Endothelial cell of umbilical vein (primary cell): ENCODE measurements around the gene PWP1. TPM values are rescaled to one million over a fixed set of nuclear protein-coding genes. Genes with fewer than 3 reads are reported as not detected.
"Not testable (repeated sequence)": the region's sequence is repeated elsewhere in the genome, so short reads cannot be mapped to it uniquely, and the experiment has no call there.

ENCODE experiments used
- BruUV-seq: library from RNA; stranded (reverse); fragments of 400-500 nt; replicated peaks from 2 replicates; lab custom pipeline; 2021; lab: Mats Ljungman, UMichigan
- CTCF ChIA-PET: fragments of 300-600, 350-600 bp; sonication (Branson Sonifier 250); formaldehyde crosslinking; loops from one replicate; lab custom pipeline; 2021; ENCODE audit warnings: antibody characterized with exemption, inconsistent platforms; lab: Charles Lee
- POLR2A ChIA-PET: fragments of 300-600, 350-600 bp; sonication (Branson Sonifier 250); formaldehyde crosslinking; loops from one replicate; lab custom pipeline; 2021; ENCODE audit warnings: antibody characterized with exemption, inconsistent platforms; lab: Charles Lee
- DNase-seq: peaks from one replicate; pipeline ENCODE4 v3.0.0-alpha.2; 2011; ENCODE audit warnings: low read depth, low spot score
- FAIRE-seq: peaks from 2 replicates; lab custom pipeline; 2011; peaks lifted over from hg19 to GRCh38; lab: Jason Lieb, UNC
- H2AFZ ChIP-seq: 2 replicates; pipeline ENCODE4 v1.6.0; 2012; ENCODE audit warnings: low read depth, low read length, control low read depth, inconsistent platforms
- H3K27ac ChIP-seq: 2 replicates; pipeline ENCODE4 v1.5.1; 2011; ENCODE audit warnings: low read depth, mild to moderate bottlenecking, control low read depth, low read length, moderate library complexity; ENCODE audit not compliant: insufficient read depth
- H3K27me3 ChIP-seq, 2 experiments: 2 replicates each; pipeline versions ENCODE4 v1.6.0 to v1.6.1; 2011; ENCODE audit warnings: low read length in 2 of 2, mixed read lengths in 1 of 2; ENCODE audit not compliant: control insufficient read depth in 2 of 2, insufficient read depth in 2 of 2
- H3K36me3 ChIP-seq, 2 experiments: 2 replicates in 1 of 2; 3 replicates in 1 of 2; pipeline ENCODE4 v1.5.1; 2011; ENCODE audit warnings: low read length in 2 of 2, mild to moderate bottlenecking in 1 of 2, moderate library complexity in 1 of 2; ENCODE audit not compliant: control insufficient read depth in 2 of 2, insufficient read depth in 2 of 2; ENCODE audit errors: extremely low read depth in 1 of 2
- H3K4me1 ChIP-seq: 3 replicates; pipeline ENCODE4 v1.5.1; 2011; ENCODE audit warnings: mild to moderate bottlenecking, low read length; ENCODE audit not compliant: control insufficient read depth, insufficient read depth; ENCODE audit errors: extremely low read depth
- H3K4me2 ChIP-seq: 2 replicates; pipeline ENCODE4 v1.6.1; 2011; ENCODE audit warnings: low read length, control low read depth, mixed read lengths; ENCODE audit not compliant: insufficient read depth
- H3K4me3 ChIP-seq, 3 experiments: fragments of 200-600 bp in 1 of 3; sonication (generic), shearing (Covaris generic) in 1 of 3; replicated peaks in 1 of 3; 2 replicates each; pipeline ENCODE4 v1.5.1; 2011 to 2016; ENCODE audit warnings: control low read depth in 3 of 3, low read length in 3 of 3, mild to moderate bottlenecking in 2 of 3, inconsistent platforms in 1 of 3, low read depth in 1 of 3, moderate library complexity in 1 of 3; ENCODE audit not compliant: insufficient read depth in 1 of 3
- H3K79me2 ChIP-seq: 2 replicates; pipeline ENCODE4 v1.6.0; 2012; ENCODE audit warnings: low read length, inconsistent platforms; ENCODE audit not compliant: control insufficient read depth, insufficient read depth
- H3K9ac ChIP-seq: replicated peaks from 2 replicates; pipeline ENCODE3; 2011; ENCODE audit warnings: low read length, control low read depth; ENCODE audit not compliant: insufficient read depth; ENCODE audit errors: extremely low read depth
- H3K9me1 ChIP-seq: replicated peaks from 3 replicates; pipeline ENCODE4 v1.6.0; 2011; ENCODE audit warnings: mild to moderate bottlenecking, low read length; ENCODE audit not compliant: control insufficient read depth, insufficient read depth; ENCODE audit errors: extremely low read depth
- H3K9me3 ChIP-seq: replicated peaks from 2 replicates; pipeline ENCODE4 v1.5.1; 2012; ENCODE audit warnings: low read length, inconsistent platforms; ENCODE audit not compliant: control insufficient read depth, insufficient read depth
- H4K20me1 ChIP-seq: replicated peaks from 2 replicates; pipeline ENCODE3; 2011; ENCODE audit warnings: mild to moderate bottlenecking, low read length; ENCODE audit not compliant: control insufficient read depth, insufficient read depth; ENCODE audit errors: extremely low read depth
- EZH2 ChIP-seq: IDR thresholded peaks from 2 replicates; pipeline ENCODE4 v1.6.1; 2012; ENCODE audit warnings: borderline replicate concordance, low read depth, mild to moderate bottlenecking, moderate library complexity, low read length, inconsistent platforms; ENCODE audit not compliant: severe bottlenecking
- FOS ChIP-seq: IDR thresholded peaks from 2 replicates; pipeline ENCODE4 v1.6.1; 2011; ENCODE audit warnings: mild to moderate bottlenecking, low read length, moderate library complexity, borderline replicate concordance; ENCODE audit not compliant: insufficient read depth
- GATA2 ChIP-seq: IDR thresholded peaks from 2 replicates; pipeline ENCODE4 v1.7.0; 2011; ENCODE audit warnings: low read depth, mild to moderate bottlenecking, moderate library complexity, mixed read lengths, low read length; ENCODE audit not compliant: insufficient read length, insufficient read depth
- JUN ChIP-seq: IDR thresholded peaks from 2 replicates; pipeline ENCODE4 v1.6.1; 2011; ENCODE audit warnings: borderline replicate concordance, low read depth; ENCODE audit not compliant: insufficient read length, insufficient read depth
- MYC ChIP-seq: IDR thresholded peaks from one replicate; pipeline ENCODE4 v1.6.1; 2011; ENCODE audit warnings: mild to moderate bottlenecking, low read depth, low read length
- POLR2A ChIP-seq: IDR thresholded peaks from 2 replicates; pipeline ENCODE4 v1.6.1; 2012; ENCODE audit warnings: low read depth, mild to moderate bottlenecking, control low read depth, low read length
- POLR2AphosphoS5 ChIP-seq: IDR thresholded peaks from 2 replicates; pipeline ENCODE4 v1.6.1; 2012; ENCODE audit warnings: low read depth, mild to moderate bottlenecking, control low read depth, low read length, moderate library complexity; ENCODE audit not compliant: insufficient read depth
- dilution Hi-C: fragments of 300-500 bp; cut with MboI; formaldehyde crosslinking; loops from one replicate; pipeline ENCODE4 v1.15.0; 2019; ENCODE audit warnings: low sequenced_read_pairs; ENCODE audit not compliant: extremely low pct_ligation_motif_present
- intact Hi-C: fragments of 100-400 bp; cut with micrococcal nuclease; formaldehyde crosslinking; loops from one replicate; pipeline ENCODE4 v1.10.0; 2022
- polyA plus RNA-seq, 4 experiments: library from polyadenylated mRNA; depleted of rRNA in 3 of 4; stranded (reverse) in 3 of 4; unstranded in 1 of 4; fragments of >200 nt; gene quantifications; 2 replicates each; pipeline versions ENCODE4 v1.2.1 to v1.2.3, GENCODE V29; 2011 to 2012; ENCODE audit warnings: missing spikeins in 1 of 4
- total RNA-seq: library from RNA; stranded (reverse); gene quantifications from 2 replicates; pipeline ENCODE4 v1.2.3, GENCODE V29; 2021
- TF ChIP-seq, protein P1 (sequence below), 2 donors: IDR thresholded peaks; 1 replicate in 1 of 2; 2 replicates in 1 of 2; pipeline ENCODE4 v1.5.1; 2011; ENCODE audit warnings: low read length in 2 of 2, mild to moderate bottlenecking in 2 of 2, moderate library complexity in 2 of 2, control low read depth in 1 of 2, inconsistent platforms in 1 of 2, low read depth in 1 of 2; ENCODE audit not compliant: insufficient read depth in 1 of 2; ENCODE audit errors: extremely low read depth in 1 of 2
- TF ChIP-seq, protein P2 (sequence below): IDR thresholded peaks from 2 replicates; pipeline ENCODE4 v1.6.1; 2011; ENCODE audit not compliant: insufficient read depth, insufficient read length

Gene PWP1
- total and polyA plus RNA-seq, 2 donors (not counting 3 experiments of a cell fraction or from before 2014, with no cell fraction given): 70.8 to 154 TPM

DNA sequence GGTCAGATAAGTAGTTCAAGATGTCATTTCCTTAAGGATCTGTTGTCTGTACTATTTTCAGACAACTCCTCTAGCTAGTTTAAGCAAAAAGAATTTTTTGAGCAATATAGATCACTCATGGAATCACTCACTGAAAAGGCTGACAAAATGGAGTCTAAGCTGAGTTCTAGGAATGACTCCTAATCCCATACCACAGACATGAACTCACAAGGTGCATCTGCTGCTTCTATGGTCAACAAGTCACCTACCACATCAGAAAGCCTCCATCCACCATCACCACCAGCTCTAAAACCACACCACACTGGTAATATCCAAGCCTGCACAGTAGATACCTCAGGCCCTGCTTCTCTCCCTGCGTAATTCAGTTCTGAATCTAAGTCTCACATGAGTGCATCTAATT, 33.0 kb downstream of the PWP1 start:
- H3K27me3 ChIP-seq: no peaks in the 10 kb centered on the region
- no peaks in the 10 kb centered on the region for H3K9me1 ChIP-seq
- no peaks in the 10 kb centered on the region for H4K20me1 ChIP-seq
- H3K79me2 ChIP-seq: no peaks in the 10 kb centered on the region
- ChIA-PET CTCF (interaction anchor here (1.2 kb wide), 1 partner anchor 43 kb away, joined by 4 read pairs; no protein-coding TSS in a partner anchor), POLR2A (no interaction called here)
- H3K4me1 ChIP-seq: no peaks in the 10 kb centered on the region
- H3K27ac ChIP-seq: no peak overlapping the region
- dilution Hi-C loops: no loop called here
- no peak for DNase-seq
- no peak overlapping the region for H3K4me3 ChIP-seq
- no peak overlapping the region for H3K9ac ChIP-seq
- BruUV-seq: no TSS peak
- H3K36me3 ChIP-seq: peaks cover 3 to 7% of the 10 kb centered on the region in 2 experiments
- TF ChIP-seq, protein P1, sequence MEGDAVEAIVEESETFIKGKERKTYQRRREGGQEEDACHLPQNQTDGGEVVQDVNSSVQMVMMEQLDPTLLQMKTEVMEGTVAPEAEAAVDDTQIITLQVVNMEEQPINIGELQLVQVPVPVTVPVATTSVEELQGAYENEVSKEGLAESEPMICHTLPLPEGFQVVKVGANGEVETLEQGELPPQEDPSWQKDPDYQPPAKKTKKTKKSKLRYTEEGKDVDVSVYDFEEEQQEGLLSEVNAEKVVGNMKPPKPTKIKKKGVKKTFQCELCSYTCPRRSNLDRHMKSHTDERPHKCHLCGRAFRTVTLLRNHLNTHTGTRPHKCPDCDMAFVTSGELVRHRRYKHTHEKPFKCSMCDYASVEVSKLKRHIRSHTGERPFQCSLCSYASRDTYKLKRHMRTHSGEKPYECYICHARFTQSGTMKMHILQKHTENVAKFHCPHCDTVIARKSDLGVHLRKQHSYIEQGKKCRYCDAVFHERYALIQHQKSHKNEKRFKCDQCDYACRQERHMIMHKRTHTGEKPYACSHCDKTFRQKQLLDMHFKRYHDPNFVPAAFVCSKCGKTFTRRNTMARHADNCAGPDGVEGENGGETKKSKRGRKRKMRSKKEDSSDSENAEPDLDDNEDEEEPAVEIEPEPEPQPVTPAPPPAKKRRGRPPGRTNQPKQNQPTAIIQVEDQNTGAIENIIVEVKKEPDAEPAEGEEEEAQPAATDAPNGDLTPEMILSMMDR (IDR thresholded peaks at IDR 0.05; ENCODE audit: extremely low read depth in 1 of 2, insufficient read depth in 1 of 2, low read depth in 1 of 2, low read length in 2 of 2): no peak
- TF ChIP-seq MYC (no peak), FOS (no peak), EZH2 (no peak), GATA2 (no peak), POLR2A (no peak), POLR2AphosphoS5 (no peak), JUN (no peak)
- TF ChIP-seq, protein P2, sequence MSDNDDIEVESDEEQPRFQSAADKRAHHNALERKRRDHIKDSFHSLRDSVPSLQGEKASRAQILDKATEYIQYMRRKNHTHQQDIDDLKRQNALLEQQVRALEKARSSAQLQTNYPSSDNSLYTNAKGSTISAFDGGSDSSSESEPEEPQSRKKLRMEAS: no peak
- intact Hi-C loops: no loop called here
- H2AFZ ChIP-seq: no peak overlapping the region
- H3K9me3 ChIP-seq: no peaks in the 10 kb centered on the region
- FAIRE-seq: no peak
- no peak overlapping the region for H3K4me2 ChIP-seq

DNA sequence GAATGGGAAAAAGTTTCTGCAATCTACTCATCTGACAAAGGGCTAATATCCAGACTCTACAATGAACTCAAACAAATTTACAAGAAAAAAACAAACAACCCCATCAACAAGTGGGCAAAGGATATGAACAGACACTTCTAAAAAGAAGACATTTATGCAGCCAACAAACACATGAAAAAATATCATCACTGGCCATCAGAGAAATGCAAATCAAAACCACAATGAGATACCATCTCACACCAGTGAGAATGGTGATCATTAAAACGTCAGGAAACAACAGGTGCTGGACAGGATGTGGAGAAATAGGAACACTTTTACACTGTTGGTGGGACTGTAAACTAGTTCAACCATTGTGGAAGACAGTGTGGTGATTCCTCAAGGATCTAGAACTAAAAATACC, 41.7 kb downstream of the PWP1 start:
- intact Hi-C loops: not testable (repeated sequence)

DNA sequence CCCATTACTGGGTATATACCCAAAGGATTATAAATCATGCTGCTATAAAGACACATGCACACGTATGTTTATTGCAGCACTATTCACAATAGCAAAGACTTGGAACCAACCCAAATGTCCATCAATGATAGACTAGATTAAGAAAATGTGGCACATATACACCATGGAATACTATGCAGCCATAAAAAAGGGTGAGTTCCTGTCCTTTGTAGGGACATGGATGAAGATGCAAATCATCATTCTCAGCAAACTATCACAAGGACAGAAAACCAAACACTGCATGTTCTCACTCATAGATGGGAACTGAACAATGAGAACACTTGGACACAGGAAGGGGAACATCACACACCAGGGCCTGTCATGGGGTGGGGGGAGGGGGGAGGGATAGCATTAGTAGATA, 42.1 kb downstream of the PWP1 start:
- FAIRE-seq, H3K79me2 ChIP-seq, H3K36me3 ChIP-seq, CTCF ChIA-PET, BruUV-seq, H3K27ac ChIP-seq, H3K9ac ChIP-seq, dilution Hi-C loops, intact Hi-C loops, H3K4me1 ChIP-seq, H2AFZ ChIP-seq, H3K9me1 ChIP-seq, H3K4me2 ChIP-seq, H3K27me3 ChIP-seq, H3K4me3 ChIP-seq, H4K20me1 ChIP-seq, POLR2A ChIA-PET, DNase-seq, H3K9me3 ChIP-seq: not testable (repeated sequence)

More for the DNA sequence above, 41.7 kb downstream of the PWP1 start:
- H3K9me3 ChIP-seq, H2AFZ ChIP-seq, H3K9ac ChIP-seq, BruUV-seq, H3K79me2 ChIP-seq, H3K4me3 ChIP-seq, H4K20me1 ChIP-seq, H3K4me2 ChIP-seq, H3K9me1 ChIP-seq, POLR2A ChIA-PET, FAIRE-seq, dilution Hi-C loops, CTCF ChIA-PET, DNase-seq, H3K36me3 ChIP-seq, H3K27me3 ChIP-seq, H3K27ac ChIP-seq, H3K4me1 ChIP-seq: not testable (repeated sequence)
